Activated naive CD4-positive, alpha-beta T cell treated with anti-CD3 and anti-CD28 coated beads, Interleukin-2, amount 50 U/mL, for 24 hours (primary cell): ENCODE results near the gene RAB4B.

Source experiments
- H3K27ac Mint-ChIP-seq: one replicate; pipeline ENCODE4 v1.8.0; 2021; ENCODE audit warnings: mild to moderate bottlenecking, mixed read lengths
- H3K27me3 Mint-ChIP-seq: one replicate; pipeline ENCODE4 v1.8.0; 2021; ENCODE audit warnings: mixed read lengths
- H3K36me3 Mint-ChIP-seq: one replicate; pipeline ENCODE4 v1.8.0; 2021; ENCODE audit warnings: mixed read lengths
- H3K4me1 Mint-ChIP-seq: one replicate; pipeline ENCODE4 v1.8.0; 2021; ENCODE audit warnings: mixed read lengths
- H3K4me3 Mint-ChIP-seq: one replicate; pipeline ENCODE4 v1.8.0; 2021; ENCODE audit warnings: mild to moderate bottlenecking, mixed read lengths
- H3K9me3 Mint-ChIP-seq: one replicate; pipeline ENCODE4 v1.8.0; 2021; ENCODE audit warnings: mixed read lengths

Gene RAB4B

DNA sequence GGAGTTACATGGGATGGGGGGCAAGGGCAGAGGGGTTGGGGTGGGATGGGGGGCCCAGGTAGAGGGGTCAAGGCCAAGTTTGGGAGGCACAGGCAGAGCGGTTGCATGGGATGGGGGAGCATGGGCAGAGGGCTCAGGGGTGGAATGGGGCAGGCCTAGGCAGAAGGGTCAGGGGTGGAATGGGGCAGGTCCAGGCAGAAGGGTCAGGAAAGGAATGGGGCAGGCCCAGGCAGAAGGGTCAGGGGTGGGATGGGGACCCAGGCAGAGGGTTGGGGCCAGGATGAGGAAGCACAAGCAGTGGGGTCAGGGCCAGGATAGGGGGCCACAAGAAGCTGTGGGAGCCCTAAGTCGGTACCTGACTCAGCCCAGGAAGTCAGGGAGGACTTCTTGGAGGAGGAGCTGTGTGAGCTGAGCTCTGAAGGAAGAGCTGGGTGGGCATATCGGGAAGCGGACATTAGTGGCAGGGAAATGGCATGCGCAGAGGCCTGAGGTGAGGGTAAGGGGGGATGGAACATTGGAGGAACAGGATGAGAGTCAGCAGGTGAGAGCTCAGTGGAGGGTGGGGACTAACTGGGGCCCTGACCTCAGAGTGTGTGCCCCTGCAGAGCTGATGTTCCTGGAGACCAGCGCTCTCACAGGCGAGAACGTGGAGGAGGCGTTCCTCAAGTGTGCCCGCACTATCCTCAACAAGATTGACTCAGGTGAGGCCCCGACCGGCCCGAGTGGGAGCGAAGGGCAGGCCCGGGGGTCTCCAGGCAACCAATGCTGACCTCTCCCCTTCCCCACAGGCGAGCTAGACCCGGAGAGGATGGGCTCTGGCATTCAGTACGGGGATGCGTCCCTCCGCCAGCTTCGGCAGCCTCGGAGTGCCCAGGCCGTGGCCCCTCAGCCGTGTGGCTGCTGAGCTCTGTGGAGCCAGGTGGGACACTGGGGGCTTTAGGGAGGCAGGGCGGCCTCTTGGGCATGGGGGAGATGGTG lies 8.3 kb downstream of the RAB4B start:
- H3K9me3 Mint-ChIP-seq, result no peaks in the 10 kb centered on the region
- H3K27me3 Mint-ChIP-seq, result no peaks in the 10 kb centered on the region
- H3K36me3 Mint-ChIP-seq, result peaks cover 13% of the 10 kb centered on the region
- peaks cover 10% of the 10 kb centered on the region for H3K4me1 Mint-ChIP-seq
- no peak overlapping the region for H3K4me3 Mint-ChIP-seq
- H3K27ac Mint-ChIP-seq, result peak overlapping the region; percentile 12

- no peak overlapping the region for H3K4me3 Mint-ChIP-seq
- peak overlapping the region; percentile 67 for H3K27ac Mint-ChIP-seq
- H3K27me3 Mint-ChIP-seq, result no peaks in the 10 kb centered on the region
These were observed 13.3 kb downstream of the RAB4B start for GRCh38 chr19:40791349-40791748.

DNA sequence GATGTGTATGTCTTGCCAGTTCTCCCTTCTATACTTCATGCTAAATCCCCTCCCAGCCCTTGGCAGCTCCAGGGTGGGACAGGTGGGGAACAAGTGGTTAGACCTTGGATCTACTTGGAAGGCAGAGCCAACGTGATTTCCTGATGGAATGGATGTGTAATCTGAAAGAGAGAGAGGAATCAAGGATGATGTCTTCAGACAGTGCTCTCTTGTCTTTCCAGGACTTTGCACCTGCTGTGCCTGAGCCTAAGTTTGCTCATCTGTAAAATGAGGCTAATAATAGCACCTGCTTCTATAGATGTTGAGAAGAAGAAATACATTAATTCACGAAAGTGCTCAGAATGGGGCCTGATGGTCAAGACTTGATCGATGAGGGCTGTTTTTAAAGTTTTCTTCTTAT lies 13.9 kb downstream of the RAB4B start:
- Mint-ChIP-seq H3K4me3 (peak overlapping the region; percentile 45), H3K4me1 (peaks cover 24% of the 10 kb centered on the region), H3K27ac (peak overlapping the region; percentile 91), H3K9me3 (no peaks in the 10 kb centered on the region), H3K27me3 (no peaks in the 10 kb centered on the region), H3K36me3 (peaks cover 11% of the 10 kb centered on the region)

More at GRCh38 chr19:40791349-40791748, 13.3 kb downstream of the RAB4B start:
- Mint-ChIP-seq H3K4me1 (peaks cover 24% of the 10 kb centered on the region), H3K36me3 (peaks cover 13% of the 10 kb centered on the region), H3K9me3 (no peaks in the 10 kb centered on the region)

DNA sequence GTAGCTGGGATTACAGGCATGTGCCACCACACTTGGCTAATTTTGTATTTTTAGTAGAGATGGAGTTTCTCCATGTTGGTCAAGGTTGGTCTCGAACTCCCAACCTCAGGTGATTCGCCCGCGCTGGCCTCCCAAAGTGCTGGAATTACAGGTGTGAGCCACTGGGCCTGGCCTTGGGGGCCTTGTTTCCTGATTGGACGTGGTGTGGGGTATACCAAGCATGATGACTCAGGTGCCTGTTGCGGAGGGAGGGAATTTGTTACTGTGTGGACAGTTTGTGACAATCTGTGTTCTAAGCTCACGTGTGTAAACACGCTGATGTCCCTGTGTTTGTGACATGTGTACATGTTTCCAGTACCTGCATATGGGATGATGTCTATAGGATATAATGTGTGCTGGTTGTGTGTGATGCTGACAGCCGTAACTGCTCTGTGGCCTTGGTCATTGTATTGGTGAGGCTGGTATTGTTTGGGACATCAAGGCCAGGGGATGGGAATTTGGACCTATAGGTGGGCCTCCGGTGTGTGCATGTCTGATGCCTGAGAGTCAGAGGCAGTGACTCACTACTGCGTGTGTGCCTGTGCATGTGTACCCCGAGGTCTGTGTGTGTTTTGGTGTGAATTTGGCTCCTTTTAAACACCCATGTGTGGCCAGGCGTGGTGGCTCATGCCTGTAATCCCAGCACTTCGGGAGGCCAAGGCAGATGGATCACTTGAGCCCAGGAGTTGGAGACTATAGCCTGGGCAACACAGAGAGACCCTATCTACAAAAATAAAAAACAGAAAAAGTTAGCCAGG lies 19.3 kb downstream of the RAB4B start:
- Mint-ChIP-seq H3K27ac (peak overlapping the region; percentile 94), H3K4me1 (peaks cover 44% of the 10 kb centered on the region), H3K27me3 (no peaks in the 10 kb centered on the region), H3K9me3 (no peaks in the 10 kb centered on the region), H3K4me3 (peak overlapping the region; percentile 96), H3K36me3 (peaks cover 1% of the 10 kb centered on the region)

GRCh38 chr19:40797963-40798682 lies 20.1 kb downstream of the RAB4B start:
- Mint-ChIP-seq H3K4me1 (peaks cover 44% of the 10 kb centered on the region), H3K9me3 (no peaks in the 10 kb centered on the region)

GRCh38 chr19:40798683-40799557 lies 20.9 kb downstream of the RAB4B start, which contains the start of gene EGLN2:
EGLN2 (plus strand) TSS chr19:40799191; CDS start chr19:40800573, 1,382 bp downstream.
- Mint-ChIP-seq H3K27me3 (no peaks in the 10 kb centered on the region), H3K9me3 (no peaks in the 10 kb centered on the region), H3K36me3 (peaks cover 2% of the 10 kb centered on the region), H3K4me3 (peak within 1 kb of the TSS; percentile 96), H3K27ac (peak within 1 kb of the TSS; percentile 97), H3K4me1 (peaks cover 51% of the 10 kb centered on the region)

More at GRCh38 chr19:40797963-40798682, 20.1 kb downstream of the RAB4B start:
- peaks cover 2% of the 10 kb centered on the region for H3K36me3 Mint-ChIP-seq
- peak overlapping the region; percentile 96 for H3K4me3 Mint-ChIP-seq
- H3K27ac Mint-ChIP-seq, result peak overlapping the region; percentile 94
- H3K27me3 Mint-ChIP-seq, result no peaks in the 10 kb centered on the region

GRCh38 chr19:40799558-40800338 lies 21.7 kb downstream of the RAB4B start:
- H3K27me3 Mint-ChIP-seq, result no peaks in the 10 kb centered on the region
- H3K9me3 Mint-ChIP-seq, result no peaks in the 10 kb centered on the region
- peaks cover 2% of the 10 kb centered on the region for H3K36me3 Mint-ChIP-seq
- peak overlapping the region; percentile 97 for H3K27ac Mint-ChIP-seq
- peak overlapping the region; percentile 92 for H3K4me3 Mint-ChIP-seq
- peaks cover 59% of the 10 kb centered on the region for H3K4me1 Mint-ChIP-seq

- no peaks in the 10 kb centered on the region for H3K27me3 Mint-ChIP-seq
- H3K9me3 Mint-ChIP-seq, result no peaks in the 10 kb centered on the region
- H3K27ac Mint-ChIP-seq, result peak overlapping the region; percentile 97
- peaks cover 66% of the 10 kb centered on the region for H3K4me1 Mint-ChIP-seq
- H3K4me3 Mint-ChIP-seq, result peak overlapping the region; percentile 92
- peaks cover 2% of the 10 kb centered on the region for H3K36me3 Mint-ChIP-seq
These were observed 22.4 kb downstream of the RAB4B start for GRCh38 chr19:40800339-40800996.

DNA sequence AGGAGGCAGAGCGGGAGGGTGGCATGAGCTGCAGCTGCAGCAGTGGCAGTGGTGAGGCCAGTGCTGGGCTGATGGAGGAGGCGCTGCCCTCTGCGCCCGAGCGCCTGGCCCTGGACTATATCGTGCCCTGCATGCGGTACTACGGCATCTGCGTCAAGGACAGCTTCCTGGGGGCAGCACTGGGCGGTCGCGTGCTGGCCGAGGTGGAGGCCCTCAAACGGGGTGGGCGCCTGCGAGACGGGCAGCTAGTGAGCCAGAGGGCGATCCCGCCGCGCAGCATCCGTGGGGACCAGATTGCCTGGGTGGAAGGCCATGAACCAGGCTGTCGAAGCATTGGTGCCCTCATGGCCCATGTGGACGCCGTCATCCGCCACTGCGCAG lies 22.9 kb downstream of the RAB4B start:
- Mint-ChIP-seq H3K9me3 (no peaks in the 10 kb centered on the region), H3K36me3 (peaks cover 2% of the 10 kb centered on the region), H3K27ac (no peak overlapping the region), H3K27me3 (no peaks in the 10 kb centered on the region), H3K4me3 (peak overlapping the region; percentile 92), H3K4me1 (peaks cover 72% of the 10 kb centered on the region)

GRCh38 chr19:40801426-40802299 lies 23.6 kb downstream of the RAB4B start:
- Mint-ChIP-seq H3K36me3 (peaks cover 2% of the 10 kb centered on the region), H3K4me3 (peak overlapping the region; percentile 92), H3K27ac (peak overlapping the region; percentile 84), H3K27me3 (no peaks in the 10 kb centered on the region), H3K9me3 (no peaks in the 10 kb centered on the region), H3K4me1 (peaks cover 78% of the 10 kb centered on the region)

- Mint-ChIP-seq H3K36me3 (peaks cover 2% of the 10 kb centered on the region), H3K4me3 (peak overlapping the region; percentile 92), H3K27ac (peak overlapping the region; percentile 86), H3K4me1 (peaks cover 82% of the 10 kb centered on the region), H3K9me3 (no peaks in the 10 kb centered on the region), H3K27me3 (no peaks in the 10 kb centered on the region)
These were observed 24.5 kb downstream of the RAB4B start for GRCh38 chr19:40802300-40803169.
